Measurements from ENCODE around the gene CLCN7.

DNA sequence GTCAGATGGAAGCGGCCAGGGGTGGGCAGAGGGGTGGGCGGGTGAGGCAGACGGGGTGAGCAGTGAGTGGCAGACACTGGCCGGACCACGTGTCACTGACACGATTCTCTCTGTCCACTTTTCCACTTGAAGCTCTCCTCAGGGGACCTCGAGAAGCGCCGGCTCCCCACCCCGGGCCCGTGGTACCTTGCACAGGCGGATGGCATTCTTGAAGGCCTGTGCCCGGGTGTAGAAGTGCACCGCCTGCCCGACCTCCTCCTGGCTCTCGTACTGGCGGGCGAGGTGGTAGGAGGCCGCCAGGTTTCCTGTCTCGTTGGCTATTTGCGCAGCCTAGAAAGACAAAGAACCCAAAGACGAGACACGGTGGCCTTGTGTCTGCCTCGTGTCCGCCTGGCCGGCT lies 49.5 kb upstream of the CLCN7 start:
- no peak for TF ChIP-seq POLR2AphosphoS5 (IDR thresholded peaks at IDR 0.05)
- TF ChIP-seq, protein P1, sequence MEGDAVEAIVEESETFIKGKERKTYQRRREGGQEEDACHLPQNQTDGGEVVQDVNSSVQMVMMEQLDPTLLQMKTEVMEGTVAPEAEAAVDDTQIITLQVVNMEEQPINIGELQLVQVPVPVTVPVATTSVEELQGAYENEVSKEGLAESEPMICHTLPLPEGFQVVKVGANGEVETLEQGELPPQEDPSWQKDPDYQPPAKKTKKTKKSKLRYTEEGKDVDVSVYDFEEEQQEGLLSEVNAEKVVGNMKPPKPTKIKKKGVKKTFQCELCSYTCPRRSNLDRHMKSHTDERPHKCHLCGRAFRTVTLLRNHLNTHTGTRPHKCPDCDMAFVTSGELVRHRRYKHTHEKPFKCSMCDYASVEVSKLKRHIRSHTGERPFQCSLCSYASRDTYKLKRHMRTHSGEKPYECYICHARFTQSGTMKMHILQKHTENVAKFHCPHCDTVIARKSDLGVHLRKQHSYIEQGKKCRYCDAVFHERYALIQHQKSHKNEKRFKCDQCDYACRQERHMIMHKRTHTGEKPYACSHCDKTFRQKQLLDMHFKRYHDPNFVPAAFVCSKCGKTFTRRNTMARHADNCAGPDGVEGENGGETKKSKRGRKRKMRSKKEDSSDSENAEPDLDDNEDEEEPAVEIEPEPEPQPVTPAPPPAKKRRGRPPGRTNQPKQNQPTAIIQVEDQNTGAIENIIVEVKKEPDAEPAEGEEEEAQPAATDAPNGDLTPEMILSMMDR (IDR thresholded peaks at IDR 0.05): no peak
- TF ChIP-seq POLR2A (IDR thresholded peaks at IDR 0.05): no peak
- no peak for TF ChIP-seq EP300 (IDR thresholded peaks at IDR 0.05)
